Trophoblast cell (in vitro differentiated cells and primary cell): ENCODE measurements around the gene MRPL27.
"Not testable (repeated sequence)": the region's sequence is repeated elsewhere in the genome, so short reads cannot be mapped to it uniquely, and the experiment has no call there.

Experiments
- DNase-seq, 2 donors: peaks; one replicate each; pipeline ENCODE4 v3.0.0-alpha.2; 2016
- H2AFZ ChIP-seq: 2 replicates; pipeline ENCODE4 v1.6.1; 2013; ENCODE audit warnings: low read length, moderate library complexity, mild to moderate bottlenecking; ENCODE audit not compliant: insufficient read depth, poor library complexity
- H2AK5ac ChIP-seq: 2 replicates; pipeline ENCODE4 v1.6.1; 2013; ENCODE audit warnings: mild to moderate bottlenecking, low read length
- H2BK120ac ChIP-seq: 2 replicates; pipeline ENCODE4 v1.6.1; 2013; ENCODE audit warnings: low read length, mild to moderate bottlenecking, moderate library complexity; ENCODE audit not compliant: insufficient read depth, poor library complexity
- H2BK12ac ChIP-seq: 2 replicates; pipeline ENCODE4 v1.6.1; 2013; ENCODE audit warnings: mild to moderate bottlenecking, low read length, moderate library complexity
- H2BK5ac ChIP-seq: 2 replicates; pipeline ENCODE4 v1.6.1; 2013; ENCODE audit warnings: low read length, low read depth, moderate library complexity, mild to moderate bottlenecking; ENCODE audit not compliant: poor library complexity
- H3K14ac ChIP-seq: 2 replicates; pipeline ENCODE4 v1.6.1; 2013; ENCODE audit warnings: mild to moderate bottlenecking, low read length
- H3K18ac ChIP-seq: 2 replicates; pipeline ENCODE4 v1.6.1; 2013; ENCODE audit warnings: mild to moderate bottlenecking, low read length
- H3K23ac ChIP-seq: 2 replicates; pipeline ENCODE4 v1.6.1; 2013; ENCODE audit warnings: low read length
- H3K27ac ChIP-seq: 2 replicates; pipeline ENCODE4 v1.5.1; 2013; ENCODE audit warnings: low read depth, mild to moderate bottlenecking, inconsistent platforms, low read length, moderate library complexity
- H3K27me3 ChIP-seq: 2 replicates; pipeline ENCODE4 v1.6.1; 2013; ENCODE audit warnings: inconsistent platforms, mild to moderate bottlenecking, low read length, moderate library complexity; ENCODE audit not compliant: insufficient read depth
- H3K36me3 ChIP-seq, 2 experiments: 1 replicate in 1 of 2; 2 replicates in 1 of 2; pipeline ENCODE4 v1.6.1; 2013; ENCODE audit warnings: low read length in 2 of 2, mild to moderate bottlenecking in 2 of 2, moderate library complexity in 1 of 2; ENCODE audit not compliant: insufficient read depth in 2 of 2, control insufficient read depth in 1 of 2
- H3K4ac ChIP-seq: 2 replicates; pipeline ENCODE4 v1.6.1; 2013; ENCODE audit warnings: low read depth, mild to moderate bottlenecking, low read length, moderate library complexity
- H3K4me1 ChIP-seq, 2 experiments: 1 replicate in 1 of 2; 2 replicates in 1 of 2; pipeline ENCODE4 v1.6.1; 2013; ENCODE audit warnings: low read length in 2 of 2, mild to moderate bottlenecking in 2 of 2, moderate library complexity in 1 of 2; ENCODE audit not compliant: insufficient read depth in 2 of 2, control insufficient read depth in 1 of 2
- H3K4me2 ChIP-seq: 2 replicates; pipeline ENCODE4 v1.6.1; 2013; ENCODE audit warnings: inconsistent platforms, mild to moderate bottlenecking, low read length, moderate library complexity
- H3K4me3 ChIP-seq: 2 replicates; pipeline ENCODE4 v1.5.1; 2013; ENCODE audit warnings: mild to moderate bottlenecking, low read depth, low read length, inconsistent platforms
- H3K79me1 ChIP-seq: one replicate; pipeline ENCODE4 v1.6.1; 2013; ENCODE audit warnings: low read length
- H3K79me2 ChIP-seq: 2 replicates; pipeline ENCODE4 v1.6.1; 2013; ENCODE audit warnings: low read length, mild to moderate bottlenecking; ENCODE audit not compliant: control insufficient read depth, insufficient read depth, poor library complexity
- H3K9ac ChIP-seq: 2 replicates; pipeline ENCODE4 v1.6.1; 2013; ENCODE audit warnings: mild to moderate bottlenecking, low read length
- H3K9me3 ChIP-seq: 2 replicates; pipeline ENCODE4 v1.6.1; 2013; ENCODE audit warnings: low read depth, mild to moderate bottlenecking, control low read depth, inconsistent platforms, low read length; ENCODE audit not compliant: insufficient read depth
- H4K12ac ChIP-seq: 2 replicates; pipeline ENCODE4 v1.6.1; 2013; ENCODE audit warnings: low read depth, mild to moderate bottlenecking, low read length, moderate library complexity
- H4K8ac ChIP-seq: 2 replicates; pipeline ENCODE4 v1.6.1; 2013; ENCODE audit warnings: low read depth, mild to moderate bottlenecking, low read length, moderate library complexity
- H4K91ac ChIP-seq: one replicate; pipeline ENCODE4 v1.6.1; 2013; ENCODE audit warnings: low read depth, mild to moderate bottlenecking, low read length, moderate library complexity
- WGBS: extraction: QIAGEN DNeasy Blood & Tissue Kit; methylation state at CpG from one replicate; pipeline ENCODE4 v1.1.7; 2013; ENCODE audit warnings: missing lambda C conversion rate; ENCODE audit not compliant: insufficient read length, insufficient coverage; ENCODE audit errors: extremely low coverage; 5-methylcytosine and 5-hydroxymethylcytosine counted together

The MRPL27 gene

GRCh38 chr17:50333291-50334057 is 39.5 kb downstream of the MRPL27 start:
- not testable (repeated sequence) for DNase-seq, H3K27ac ChIP-seq, H3K36me3 ChIP-seq, H3K79me2 ChIP-seq, H3K79me1 ChIP-seq, H3K14ac ChIP-seq, H4K12ac ChIP-seq, H3K9ac ChIP-seq, H2BK120ac ChIP-seq, H4K91ac ChIP-seq, H3K4me2 ChIP-seq, H2BK12ac ChIP-seq, H4K8ac ChIP-seq, H2AFZ ChIP-seq, H3K9me3 ChIP-seq, H3K23ac ChIP-seq, H2AK5ac ChIP-seq, H3K4ac ChIP-seq, H3K4me1 ChIP-seq, H3K18ac ChIP-seq, H2BK5ac ChIP-seq, H3K4me3 ChIP-seq, H3K27me3 ChIP-seq
- WGBS, result no CpG with 5 or more reads among the region's 14 CpGs

GRCh38 chr17:50332196-50332595 is 40.8 kb downstream of the MRPL27 start:
- Histone ChIP-seq H3K9me3 (peaks cover 3% of the 10 kb centered on the region), H3K36me3 (no peaks in the 10 kb centered on the region), H4K91ac (no peak overlapping the region), H3K23ac (no peak overlapping the region), H3K27me3 (no peaks in the 10 kb centered on the region), H3K79me1 (no peaks in the 10 kb centered on the region), H3K27ac (no peak overlapping the region), H2BK120ac (no peak overlapping the region), H2AK5ac (no peak overlapping the region), H2BK12ac (no peak overlapping the region), H4K8ac (no peak overlapping the region), H2BK5ac (no peak overlapping the region), H3K4ac (no peak overlapping the region), H3K9ac (no peak overlapping the region), H3K79me2 (no peaks in the 10 kb centered on the region), H2AFZ (no peak overlapping the region), H3K4me2 (no peak overlapping the region), H4K12ac (no peak overlapping the region), H3K4me1 (no peaks in the 10 kb centered on the region), H3K4me3 (no peak overlapping the region), H3K14ac (no peak overlapping the region), H3K18ac (no peak overlapping the region)
- no peak for DNase-seq
- WGBS, result no CpG with 5 or more reads among the region's 6 CpGs

GRCh38 chr17:50331085-50331791 is 41.7 kb downstream of the MRPL27 start:
- Histone ChIP-seq H3K4ac (no peak overlapping the region), H2BK120ac (no peak overlapping the region), H2AK5ac (no peak overlapping the region), H4K91ac (no peak overlapping the region), H3K4me3 (no peak overlapping the region), H3K4me1 (no peaks in the 10 kb centered on the region), H3K4me2 (no peak overlapping the region), H3K79me1 (no peaks in the 10 kb centered on the region), H3K27ac (no peak overlapping the region), H4K12ac (no peak overlapping the region), H2AFZ (no peak overlapping the region), H3K36me3 (no peaks in the 10 kb centered on the region), H2BK12ac (no peak overlapping the region), H3K9me3 (peaks cover 3% of the 10 kb centered on the region), H3K27me3 (no peaks in the 10 kb centered on the region), H3K18ac (no peak overlapping the region), H2BK5ac (no peak overlapping the region), H4K8ac (no peak overlapping the region), H3K9ac (no peak overlapping the region), H3K14ac (no peak overlapping the region), H3K23ac (no peak overlapping the region), H3K79me2 (no peaks in the 10 kb centered on the region)
- no CpG with 5 or more reads among the region's 4 CpGs for WGBS
- DNase-seq, result no peak

DNA sequence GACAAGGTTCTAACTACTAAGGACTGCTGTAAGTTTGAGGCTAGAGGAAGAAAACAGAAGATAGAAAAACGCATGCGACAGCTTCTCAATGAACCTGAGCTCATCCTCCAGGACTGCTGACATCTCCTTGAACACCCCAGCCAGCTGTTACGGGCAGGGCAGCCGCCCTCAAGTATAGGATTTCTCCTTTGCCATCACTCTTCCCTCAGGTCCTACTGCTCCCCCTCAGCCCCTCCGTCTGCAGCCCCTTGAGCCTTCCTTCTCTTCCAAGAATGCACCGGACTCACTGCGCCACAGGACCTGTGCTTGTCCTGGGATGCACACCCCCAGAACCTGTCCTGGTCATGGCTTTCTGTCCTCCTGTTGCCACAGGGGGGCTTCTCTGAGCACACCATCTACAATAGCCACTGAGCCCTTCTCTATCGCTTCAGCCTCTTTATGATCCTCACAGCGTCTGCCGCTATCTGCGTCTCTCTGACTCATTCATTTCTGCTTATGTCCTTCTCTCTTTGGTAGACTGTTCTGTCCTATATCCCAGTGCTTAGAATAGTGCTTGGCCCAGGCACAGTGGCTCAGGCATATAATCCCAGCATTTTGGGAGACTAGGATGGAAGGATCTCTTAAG is 42.7 kb downstream of the MRPL27 start:
- H3K9ac ChIP-seq, result no peak overlapping the region
- no peaks in the 10 kb centered on the region for H3K79me2 ChIP-seq
- no peak overlapping the region for H3K4me2 ChIP-seq
- no peak overlapping the region for H3K23ac ChIP-seq
- H4K91ac ChIP-seq, result no peak overlapping the region
- H3K9me3 ChIP-seq, result peaks cover 3% of the 10 kb centered on the region
- no peak overlapping the region for H4K12ac ChIP-seq
- H2BK120ac ChIP-seq, result no peak overlapping the region
- H3K18ac ChIP-seq, result no peak overlapping the region
- H4K8ac ChIP-seq, result no peak overlapping the region
- no peaks in the 10 kb centered on the region for H3K4me1 ChIP-seq
- no peak overlapping the region for H2BK12ac ChIP-seq
- no peak overlapping the region for H2BK5ac ChIP-seq
- H3K4ac ChIP-seq, result no peak overlapping the region
- WGBS, result no CpG with 5 or more reads among the region's 11 CpGs
- H2AFZ ChIP-seq, result no peak overlapping the region
- H3K4me3 ChIP-seq, result no peak overlapping the region
- H3K14ac ChIP-seq, result no peak overlapping the region
- no peak overlapping the region for H2AK5ac ChIP-seq
- no peak overlapping the region for H3K27ac ChIP-seq
- no peaks in the 10 kb centered on the region for H3K79me1 ChIP-seq
- no peak for DNase-seq
- H3K36me3 ChIP-seq, result no peaks in the 10 kb centered on the region
- no peaks in the 10 kb centered on the region for H3K27me3 ChIP-seq
